ENCODE data around the gene MAP3K7CL.
A peak's percentile ranks its signal among the peaks of the same experiment; 100 is the strongest.

The MAP3K7CL gene

DNA sequence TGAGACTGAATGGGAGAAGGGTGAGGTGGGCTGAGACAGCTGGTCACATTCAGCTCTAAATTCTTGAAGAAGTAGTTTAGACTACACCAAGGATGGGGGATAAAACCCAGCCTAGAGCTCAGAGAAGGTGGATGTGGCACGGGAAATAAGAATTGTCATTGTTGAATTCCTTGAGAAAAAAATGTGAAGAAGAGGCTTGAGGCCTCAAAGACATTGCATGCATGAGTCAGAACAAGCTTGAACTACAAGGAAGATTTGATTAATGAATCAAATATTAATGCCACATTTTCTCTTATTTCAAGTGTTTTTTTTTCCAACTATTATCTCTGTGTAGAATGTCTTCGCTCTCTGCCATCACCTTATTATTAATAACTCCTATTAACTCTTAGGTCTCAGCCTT, 58.9 kb downstream of the MAP3K7CL start:
- DNase-seq (ENCODE audit: low read depth, low spot score), result no peak
- no peak overlapping the region for H3K4me3 ChIP-seq (ENCODE audit: low read depth, low read length)
- ChIA-PET CTCF (interaction anchor here (0.7 to 1.4 kb wide), 4 partner anchors 16 to 187 kb away, joined by 3 to 5 read pairs (median 4); no protein-coding TSS in a partner anchor), POLR2A (interaction anchor here (0.9 to 1.3 kb wide), 2 partner anchors 109 to 160 kb away, joined by 3 to 4 read pairs; partner anchors contain the start of gene BACH1)
- TF ChIP-seq, protein P1, sequence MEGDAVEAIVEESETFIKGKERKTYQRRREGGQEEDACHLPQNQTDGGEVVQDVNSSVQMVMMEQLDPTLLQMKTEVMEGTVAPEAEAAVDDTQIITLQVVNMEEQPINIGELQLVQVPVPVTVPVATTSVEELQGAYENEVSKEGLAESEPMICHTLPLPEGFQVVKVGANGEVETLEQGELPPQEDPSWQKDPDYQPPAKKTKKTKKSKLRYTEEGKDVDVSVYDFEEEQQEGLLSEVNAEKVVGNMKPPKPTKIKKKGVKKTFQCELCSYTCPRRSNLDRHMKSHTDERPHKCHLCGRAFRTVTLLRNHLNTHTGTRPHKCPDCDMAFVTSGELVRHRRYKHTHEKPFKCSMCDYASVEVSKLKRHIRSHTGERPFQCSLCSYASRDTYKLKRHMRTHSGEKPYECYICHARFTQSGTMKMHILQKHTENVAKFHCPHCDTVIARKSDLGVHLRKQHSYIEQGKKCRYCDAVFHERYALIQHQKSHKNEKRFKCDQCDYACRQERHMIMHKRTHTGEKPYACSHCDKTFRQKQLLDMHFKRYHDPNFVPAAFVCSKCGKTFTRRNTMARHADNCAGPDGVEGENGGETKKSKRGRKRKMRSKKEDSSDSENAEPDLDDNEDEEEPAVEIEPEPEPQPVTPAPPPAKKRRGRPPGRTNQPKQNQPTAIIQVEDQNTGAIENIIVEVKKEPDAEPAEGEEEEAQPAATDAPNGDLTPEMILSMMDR (IDR thresholded peaks at IDR 0.05; ENCODE audit: insufficient read depth, low read length, missing control alignments), result no peak

DNA sequence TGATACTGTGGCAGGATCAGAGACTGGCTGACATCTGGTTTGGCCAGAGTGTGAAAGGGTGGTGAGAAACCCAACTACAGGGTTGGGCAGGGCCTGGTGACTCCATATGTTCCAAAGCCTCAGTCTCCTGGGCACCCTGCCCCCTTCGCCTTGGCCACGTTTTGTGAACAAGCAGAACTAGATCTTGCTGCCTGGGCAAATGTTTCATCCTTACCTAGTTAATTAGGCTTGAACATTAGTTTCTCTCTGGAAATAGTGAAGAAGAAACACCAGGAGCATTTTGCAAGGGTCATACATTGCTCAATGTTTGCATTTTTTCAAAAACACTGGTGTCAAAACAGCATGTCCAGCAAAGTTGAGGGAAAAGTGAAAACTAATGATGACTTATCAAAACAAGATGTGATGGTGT, 60.5 kb downstream of the MAP3K7CL start:
- no peak overlapping the region for H3K4me3 ChIP-seq (ENCODE audit: low read depth, low read length)
- CTCF ChIA-PET, result no interaction called here
- TF ChIP-seq, protein P1 (IDR thresholded peaks at IDR 0.05; ENCODE audit: insufficient read depth, low read length, missing control alignments), result no peak
- DNase-seq (ENCODE audit: low read depth, low spot score), result peak; percentile 74
- POLR2A ChIA-PET, result no interaction called here

DNA sequence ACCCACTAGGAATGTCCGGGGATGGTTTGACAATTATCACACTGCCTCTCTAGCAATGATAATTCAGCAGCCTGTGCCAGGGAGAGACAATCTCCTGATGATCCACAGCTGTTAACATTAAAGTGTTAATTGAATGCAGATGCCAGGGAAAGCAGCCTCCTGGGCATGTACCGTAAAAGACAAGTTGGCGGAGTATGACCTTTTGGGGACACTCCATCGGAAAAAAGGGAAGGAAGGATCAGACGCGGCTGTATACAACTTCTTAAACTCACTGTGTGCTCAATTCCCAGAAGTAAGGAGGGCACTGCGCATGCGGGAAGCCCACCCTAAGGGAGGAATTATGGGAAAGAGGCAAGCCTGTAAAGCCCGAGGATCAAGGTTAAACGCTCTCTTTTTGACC, 62.6 kb downstream of the MAP3K7CL start:
- DNase-seq (ENCODE audit: low read depth, low spot score), result no peak
- ChIA-PET POLR2A (no interaction called here), CTCF (interaction anchor here (1.2 to 1.3 kb wide), 2 partner anchors 29 to 147 kb away, joined by 3 to 4 read pairs; no protein-coding TSS in a partner anchor)
- H3K4me3 ChIP-seq (ENCODE audit: low read depth, low read length), result no peak overlapping the region; the same call in 1 of the 2 replicates
- TF ChIP-seq, protein P1 (IDR thresholded peaks at IDR 0.05; ENCODE audit: insufficient read depth, low read length, missing control alignments), result no peak

DNA sequence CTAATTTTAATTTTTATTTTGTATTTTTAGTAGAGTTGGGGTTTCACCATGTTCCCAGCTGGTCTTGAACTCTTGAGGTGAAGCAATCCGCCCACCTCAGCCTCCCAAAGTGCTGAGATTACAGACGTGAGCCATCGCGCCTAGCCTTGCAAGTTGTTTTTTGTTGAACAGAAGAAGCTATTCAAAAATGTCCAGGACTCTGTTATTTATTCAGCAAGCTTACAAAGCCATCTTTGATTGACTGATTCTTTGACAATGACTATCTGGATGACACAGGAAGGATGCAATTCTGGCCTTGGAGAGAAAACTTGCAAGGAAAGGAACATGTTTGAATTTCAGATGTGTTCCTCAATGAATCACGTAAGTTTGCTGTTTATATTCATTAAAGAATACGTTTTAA, 63.5 kb downstream of the MAP3K7CL start:
- DNase-seq (ENCODE audit: low read depth, low spot score), result no peak
- POLR2A ChIA-PET, result no interaction called here
- CTCF ChIA-PET, result interaction anchor here (0.6 to 1.2 kb wide), 2 partner anchors 30 to 1986 kb away, joined by 3 to 4 read pairs; no protein-coding TSS in a partner anchor
- TF ChIP-seq, protein P1 (IDR thresholded peaks at IDR 0.05; ENCODE audit: insufficient read depth, low read length, missing control alignments), result no peak
- H3K4me3 ChIP-seq (ENCODE audit: low read depth, low read length), result no peak overlapping the region

DNA sequence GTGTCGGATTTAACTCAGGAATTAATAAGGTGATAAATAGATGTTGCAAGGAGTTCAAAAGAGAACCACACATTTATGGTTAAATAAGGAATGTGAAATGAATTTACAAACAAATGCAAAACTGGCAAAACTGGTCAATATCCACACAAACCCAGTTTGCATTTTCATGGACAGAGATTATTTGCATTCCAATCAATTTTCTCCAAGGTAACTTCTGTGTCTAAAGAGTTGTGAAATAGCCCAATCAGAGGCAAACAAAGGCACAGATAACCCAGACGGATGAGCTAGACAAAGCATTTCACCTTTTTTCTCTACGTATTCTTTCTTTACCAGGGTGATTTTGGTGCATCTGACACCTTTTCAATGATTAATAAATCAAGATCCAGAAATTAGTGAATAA, 63.9 kb downstream of the MAP3K7CL start:
- DNase-seq (ENCODE audit: low read depth, low spot score), result no peak
- TF ChIP-seq, protein P1 (IDR thresholded peaks at IDR 0.05; ENCODE audit: insufficient read depth, low read length, missing control alignments), result no peak
- H3K4me3 ChIP-seq (ENCODE audit: low read depth, low read length), result no peak overlapping the region
- POLR2A ChIA-PET, result no interaction called here
- CTCF ChIA-PET, result interaction anchor here (0.6 to 1.2 kb wide), 2 partner anchors 31 to 1985 kb away, joined by 3 to 4 read pairs; no protein-coding TSS in a partner anchor

DNA sequence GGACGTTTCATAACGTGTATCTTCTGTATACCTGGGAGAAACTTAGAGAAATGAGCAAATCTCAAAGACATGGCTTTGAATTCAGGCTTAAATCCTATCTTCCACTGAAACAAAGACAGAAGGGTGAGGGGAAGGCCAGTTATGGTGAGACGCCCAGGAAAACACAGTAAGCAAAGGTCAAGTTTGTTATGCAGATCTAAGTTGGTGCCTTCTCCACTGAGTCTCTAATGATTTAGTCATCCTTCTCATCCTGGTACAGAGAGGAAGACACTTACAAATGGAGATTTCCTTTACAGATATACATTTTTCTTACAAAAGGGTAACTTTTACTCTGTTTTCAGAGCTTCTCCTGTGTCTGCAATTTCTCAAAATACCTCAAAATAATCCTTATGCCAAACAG, 64.4 kb downstream of the MAP3K7CL start:
- POLR2A ChIA-PET, result no interaction called here
- H3K4me3 ChIP-seq (ENCODE audit: low read depth, low read length), result no peak overlapping the region
- TF ChIP-seq, protein P1 (IDR thresholded peaks at IDR 0.05; ENCODE audit: insufficient read depth, low read length, missing control alignments), result no peak
- no peak for DNase-seq (ENCODE audit: low read depth, low spot score)
- CTCF ChIA-PET, result interaction anchor here (0.6 kb wide), 1 partner anchor 1985 kb away, joined by 3 read pairs; no protein-coding TSS in a partner anchor
